ENCODE data around the gene ALKBH2.

Gene ALKBH2

DNA sequence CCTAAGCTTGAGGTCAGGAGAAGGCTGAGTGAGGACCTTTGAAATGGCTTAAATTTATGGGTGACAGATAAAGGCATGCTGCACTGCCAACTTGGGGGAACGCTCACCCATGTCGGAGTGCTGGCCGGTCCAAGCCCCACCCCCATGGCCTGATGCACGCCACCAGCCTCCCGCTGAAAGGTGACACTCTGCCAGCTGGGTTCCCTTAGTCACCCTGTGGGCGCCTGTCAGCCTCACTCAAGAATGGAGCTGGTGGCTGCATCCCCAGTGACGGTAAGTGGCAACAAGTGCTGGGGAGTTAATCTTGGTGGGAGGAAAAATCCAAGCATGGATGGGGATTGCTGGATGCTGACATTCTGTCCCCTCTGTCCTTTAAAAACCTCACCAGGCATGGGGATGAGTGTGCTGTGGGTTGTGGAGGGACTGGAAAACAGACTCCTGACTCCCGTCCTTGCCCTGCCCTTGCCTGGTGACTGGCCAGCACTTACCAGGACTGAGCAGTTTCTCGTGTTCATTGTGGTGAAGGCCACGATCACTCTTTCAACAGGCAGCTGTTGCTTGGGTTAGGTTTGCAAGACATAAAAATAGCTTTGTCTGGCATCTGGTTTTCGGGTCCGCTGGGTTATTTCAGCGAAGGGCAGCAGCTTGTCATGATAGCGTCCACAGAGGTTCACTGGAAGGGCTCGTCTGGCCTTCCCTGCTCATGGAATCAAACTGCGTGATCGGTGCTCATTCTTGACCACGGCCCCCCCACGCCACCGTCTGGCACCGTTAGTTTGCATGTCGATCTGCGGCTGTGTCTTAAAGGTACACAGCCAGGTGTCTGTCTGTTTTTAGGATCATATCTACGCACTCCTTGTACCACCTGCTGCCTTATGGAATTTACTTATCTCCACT, 38.1 kb upstream of the ALKBH2 start:
- no peak overlapping the region for H3K4me2 ChIP-seq (ENCODE audit: low read length)
- no peaks in the 10 kb centered on the region for H3K9me3 ChIP-seq (ENCODE audit: control insufficient read depth, insufficient read depth, low read length)
- H3K4me1 ChIP-seq (ENCODE audit: control insufficient read depth, low read length) = no peaks in the 10 kb centered on the region
- H3K36me3 ChIP-seq (ENCODE audit: control insufficient read depth, low read length) = no peaks in the 10 kb centered on the region
- no peaks in the 10 kb centered on the region for H4K20me1 ChIP-seq (ENCODE audit: control insufficient read depth, insufficient read depth, low read depth, low read length)
- no peaks in the 10 kb centered on the region for H3K9me2 ChIP-seq (replicated peaks; ENCODE audit: control insufficient read depth, low read length)
- H3K79me2 ChIP-seq (ENCODE audit: control insufficient read depth, low read length) = no peaks in the 10 kb centered on the region
- H3K27me3 ChIP-seq (ENCODE audit: control insufficient read depth, low read length) = no peaks in the 10 kb centered on the region
- H3K27ac ChIP-seq (ENCODE audit: low read depth, low read length) = no peak overlapping the region
- no peak for TF ChIP-seq EZH2phosphoT487 (IDR thresholded peaks at IDR 0.05; ENCODE audit: borderline replicate concordance, low read length)
- TF ChIP-seq, protein P1, sequence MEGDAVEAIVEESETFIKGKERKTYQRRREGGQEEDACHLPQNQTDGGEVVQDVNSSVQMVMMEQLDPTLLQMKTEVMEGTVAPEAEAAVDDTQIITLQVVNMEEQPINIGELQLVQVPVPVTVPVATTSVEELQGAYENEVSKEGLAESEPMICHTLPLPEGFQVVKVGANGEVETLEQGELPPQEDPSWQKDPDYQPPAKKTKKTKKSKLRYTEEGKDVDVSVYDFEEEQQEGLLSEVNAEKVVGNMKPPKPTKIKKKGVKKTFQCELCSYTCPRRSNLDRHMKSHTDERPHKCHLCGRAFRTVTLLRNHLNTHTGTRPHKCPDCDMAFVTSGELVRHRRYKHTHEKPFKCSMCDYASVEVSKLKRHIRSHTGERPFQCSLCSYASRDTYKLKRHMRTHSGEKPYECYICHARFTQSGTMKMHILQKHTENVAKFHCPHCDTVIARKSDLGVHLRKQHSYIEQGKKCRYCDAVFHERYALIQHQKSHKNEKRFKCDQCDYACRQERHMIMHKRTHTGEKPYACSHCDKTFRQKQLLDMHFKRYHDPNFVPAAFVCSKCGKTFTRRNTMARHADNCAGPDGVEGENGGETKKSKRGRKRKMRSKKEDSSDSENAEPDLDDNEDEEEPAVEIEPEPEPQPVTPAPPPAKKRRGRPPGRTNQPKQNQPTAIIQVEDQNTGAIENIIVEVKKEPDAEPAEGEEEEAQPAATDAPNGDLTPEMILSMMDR (IDR thresholded peaks at IDR 0.05; ENCODE audit: low read depth, low read length, poor library complexity, severe bottlenecking) = no peak
- no peak overlapping the region for H3K4me3 ChIP-seq (ENCODE audit: low read length)
- H3F3A ChIP-seq (ENCODE audit: control insufficient read depth, insufficient read depth) = no peaks in the 10 kb centered on the region

DNA sequence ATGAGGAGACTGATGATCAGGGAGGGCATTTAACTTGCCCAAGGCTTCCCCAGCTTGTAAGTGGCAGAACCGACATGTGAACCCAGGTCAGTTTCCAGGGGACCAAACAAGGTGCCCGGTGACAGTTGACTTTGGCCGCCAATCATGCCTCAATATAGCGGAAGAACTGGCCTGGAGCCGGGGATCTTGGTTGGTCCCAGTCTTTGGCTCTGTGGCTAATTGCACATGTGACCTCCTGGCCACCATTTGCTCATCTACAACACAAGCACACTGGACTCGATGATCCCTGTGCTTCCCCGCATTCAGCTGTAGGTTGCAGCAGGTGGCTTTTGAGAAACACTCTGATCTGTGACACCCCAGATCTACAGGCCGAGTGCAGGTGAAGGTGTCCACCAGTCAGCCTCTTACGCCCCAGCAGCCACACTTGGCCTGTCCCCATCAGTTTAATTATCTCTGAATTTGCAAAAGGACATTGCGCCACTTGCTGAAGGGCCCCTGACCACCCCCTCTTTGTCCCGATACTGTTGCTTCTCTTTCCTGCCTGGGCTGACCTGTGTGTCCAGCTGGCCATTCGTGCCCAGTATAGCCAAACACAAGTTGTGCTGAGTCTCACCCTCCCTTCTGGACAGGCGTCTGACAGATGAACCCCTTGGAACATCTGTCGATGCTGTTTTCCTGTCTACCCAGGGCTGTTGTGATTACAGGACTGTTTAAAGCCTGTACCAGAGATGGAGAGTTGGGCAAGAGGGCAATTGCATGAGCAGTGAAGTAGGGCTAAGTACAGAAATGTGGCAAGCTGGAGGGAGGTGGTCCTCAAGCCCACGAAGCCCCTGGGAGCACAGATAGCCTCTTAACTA, 37.3 kb upstream of the ALKBH2 start:
- Histone ChIP-seq H3K36me3 (ENCODE audit: control insufficient read depth, low read length) (no peaks in the 10 kb centered on the region), H3K9me2 (replicated peaks; ENCODE audit: control insufficient read depth, low read length) (no peaks in the 10 kb centered on the region), H4K20me1 (ENCODE audit: control insufficient read depth, insufficient read depth, low read depth, low read length) (no peaks in the 10 kb centered on the region), H3K4me2 (ENCODE audit: low read length) (no peak overlapping the region), H3K4me1 (ENCODE audit: control insufficient read depth, low read length) (no peaks in the 10 kb centered on the region), H3F3A (ENCODE audit: control insufficient read depth, insufficient read depth) (no peaks in the 10 kb centered on the region), H3K9me3 (ENCODE audit: control insufficient read depth, insufficient read depth, low read length) (no peaks in the 10 kb centered on the region), H3K79me2 (ENCODE audit: control insufficient read depth, low read length) (no peaks in the 10 kb centered on the region), H3K4me3 (ENCODE audit: low read length) (no peak overlapping the region), H3K27me3 (ENCODE audit: control insufficient read depth, low read length) (no peaks in the 10 kb centered on the region), H3K27ac (ENCODE audit: low read depth, low read length) (no peak overlapping the region)
- TF ChIP-seq, protein P1 (IDR thresholded peaks at IDR 0.05; ENCODE audit: low read depth, low read length, poor library complexity, severe bottlenecking) = no peak
- no peak for TF ChIP-seq EZH2phosphoT487 (IDR thresholded peaks at IDR 0.05; ENCODE audit: borderline replicate concordance, low read length)

DNA sequence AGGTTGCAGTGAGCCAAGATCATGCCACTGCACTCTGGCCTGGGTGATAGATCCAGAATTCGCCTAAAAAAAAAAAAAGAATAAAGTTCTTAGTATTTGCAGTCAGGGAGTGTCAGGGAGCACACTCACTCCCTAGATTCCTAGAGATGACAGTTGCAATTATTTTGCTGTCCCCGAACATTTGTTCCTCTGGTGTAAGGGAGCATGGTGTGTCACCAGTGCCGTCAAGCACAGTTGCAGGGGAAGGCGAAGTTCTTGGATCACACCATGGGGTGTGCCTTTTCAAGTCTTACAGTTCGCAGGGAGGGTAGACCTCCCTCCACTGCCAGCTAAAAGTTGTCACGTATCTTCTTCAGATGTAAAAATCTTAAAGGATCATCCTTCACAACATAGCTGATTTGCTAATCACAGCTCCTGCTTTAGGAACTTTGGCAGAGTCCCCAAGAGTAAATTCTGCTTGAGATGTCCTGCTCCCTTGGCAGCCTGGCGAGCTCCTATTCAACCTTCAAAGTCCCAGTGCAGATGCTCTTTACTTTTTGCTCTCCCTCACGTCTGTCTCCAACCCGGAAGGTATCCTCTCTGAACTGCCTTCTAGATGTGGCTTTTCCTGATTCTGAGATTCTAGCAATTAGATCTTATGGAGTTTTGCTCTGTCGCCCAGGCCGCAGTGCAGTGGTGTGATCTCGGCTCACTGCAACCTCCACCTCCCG, 34.4 kb upstream of the ALKBH2 start:
- Histone ChIP-seq H3K36me3 (ENCODE audit: control insufficient read depth, low read length) (no peaks in the 10 kb centered on the region), H3K4me2 (ENCODE audit: low read length) (no peak overlapping the region), H3F3A (ENCODE audit: control insufficient read depth, insufficient read depth) (no peaks in the 10 kb centered on the region), H3K27me3 (ENCODE audit: control insufficient read depth, low read length) (peaks cover 9% of the 10 kb centered on the region), H3K9me3 (ENCODE audit: control insufficient read depth, insufficient read depth, low read length) (no peaks in the 10 kb centered on the region), H3K4me1 (ENCODE audit: control insufficient read depth, low read length) (no peaks in the 10 kb centered on the region), H3K9me2 (replicated peaks; ENCODE audit: control insufficient read depth, low read length) (no peaks in the 10 kb centered on the region), H3K27ac (ENCODE audit: low read depth, low read length) (no peak overlapping the region), H3K4me3 (ENCODE audit: low read length) (no peak overlapping the region), H4K20me1 (ENCODE audit: control insufficient read depth, insufficient read depth, low read depth, low read length) (no peaks in the 10 kb centered on the region), H3K79me2 (ENCODE audit: control insufficient read depth, low read length) (no peaks in the 10 kb centered on the region)
- TF ChIP-seq, protein P1 (IDR thresholded peaks at IDR 0.05; ENCODE audit: low read depth, low read length, poor library complexity, severe bottlenecking) = no peak
- TF ChIP-seq EZH2phosphoT487 (IDR thresholded peaks at IDR 0.05; ENCODE audit: borderline replicate concordance, low read length) = no peak
